Large intestine (tissue), 3 donors: ENCODE data around the gene TGM3. TPM values are rescaled to one million over a fixed set of nuclear protein-coding genes. Genes with fewer than 3 reads are reported as not detected.
A peak's percentile ranks its signal among the peaks of the same experiment; 100 is the strongest.

Experiments used
- DNase-seq, 2 donors: peaks; one replicate each; pipeline versions ENCODE4 v3.0.0 to v3.0.0-alpha.2; 2013
- H3K27ac ChIP-seq: one replicate; pipeline ENCODE4 v1.5.1; 2013; ENCODE audit warnings: low read length
- H3K27me3 ChIP-seq: 2 replicates; pipeline ENCODE4 v1.6.1; 2013; ENCODE audit warnings: low read length; ENCODE audit not compliant: control insufficient read depth, insufficient read depth
- H3K36me3 ChIP-seq: 2 replicates; pipeline ENCODE4 v1.6.1; 2013; ENCODE audit warnings: low read length; ENCODE audit not compliant: control insufficient read depth, insufficient read depth
- H3K4me1 ChIP-seq: one replicate; pipeline ENCODE4 v1.6.1; 2013; ENCODE audit warnings: low read length; ENCODE audit not compliant: control insufficient read depth, insufficient read depth
- H3K4me3 ChIP-seq: one replicate; pipeline ENCODE4 v1.5.1; 2013; ENCODE audit warnings: low read length
- H3K9me3 ChIP-seq: one replicate; pipeline ENCODE4 v1.6.1; 2013; ENCODE audit warnings: mild to moderate bottlenecking, low read depth, low read length, moderate library complexity; ENCODE audit not compliant: control insufficient read depth
- WGBS: methylation state at CpG from one replicate; pipeline ENCODE4 v1.1.5; 2013; ENCODE audit warnings: low lambda C conversion rate; ENCODE audit not compliant: insufficient coverage; 5-methylcytosine and 5-hydroxymethylcytosine counted together
- polyA plus RNA-seq: library from polyadenylated mRNA; unstranded; fragments of 120-200 nt; gene quantifications from one replicate; pipeline ENCODE4 v1.2.1, GENCODE V29; 2013

TGM3 gene
- polyA plus RNA-seq, 1 donor = 0.25 TPM

DNA sequence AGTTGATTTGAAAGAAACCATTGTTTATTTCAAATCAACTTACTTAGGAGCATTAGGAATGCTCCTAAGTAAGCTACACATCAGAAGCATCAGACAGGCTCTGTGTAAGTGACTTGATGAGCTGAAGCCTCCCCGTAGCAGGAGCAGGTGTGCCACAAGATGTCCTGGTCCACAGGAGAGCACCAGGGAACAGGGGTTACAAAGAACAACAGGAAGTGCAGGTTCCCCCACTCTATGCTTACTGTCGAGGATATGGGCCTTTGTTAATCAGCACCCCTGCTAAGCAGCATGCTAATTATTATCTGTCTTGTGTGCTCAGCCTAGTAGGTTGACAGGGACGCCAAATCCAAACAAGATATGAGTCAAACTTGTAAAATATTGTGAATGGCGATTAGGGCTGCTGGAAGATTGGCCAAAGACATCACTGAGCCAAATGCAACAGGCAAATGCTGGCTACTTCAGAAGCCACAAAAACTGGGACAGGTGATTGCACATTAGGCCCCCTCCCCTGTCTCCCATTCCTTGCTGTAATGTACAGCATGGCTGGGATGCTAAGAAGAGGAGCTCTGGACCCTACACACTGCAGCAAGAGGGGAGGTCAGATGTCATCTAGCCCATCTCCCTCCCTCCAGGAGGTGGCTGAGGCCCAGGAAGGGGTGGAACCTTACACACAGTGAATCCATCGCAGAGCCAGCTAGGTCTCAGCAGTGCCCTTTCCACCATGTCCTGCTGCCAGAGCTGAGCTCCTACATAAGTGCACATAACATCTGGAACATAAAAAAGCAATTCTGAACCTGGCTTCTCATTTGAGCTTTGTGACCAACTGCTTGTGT is 939 bp downstream of the TGM3 start:
- no peaks in the 10 kb centered on the region for H3K27me3 ChIP-seq
- DNase-seq = no peak
- WGBS = 41% methylated on average over 2 of the region's 5 CpGs
- H3K9me3 ChIP-seq = no peaks in the 10 kb centered on the region
- no peaks in the 10 kb centered on the region for H3K36me3 ChIP-seq
- H3K27ac ChIP-seq = no peak overlapping the region
- H3K4me3 ChIP-seq = no peak overlapping the region
- peaks cover 20% of the 10 kb centered on the region for H3K4me1 ChIP-seq

DNA sequence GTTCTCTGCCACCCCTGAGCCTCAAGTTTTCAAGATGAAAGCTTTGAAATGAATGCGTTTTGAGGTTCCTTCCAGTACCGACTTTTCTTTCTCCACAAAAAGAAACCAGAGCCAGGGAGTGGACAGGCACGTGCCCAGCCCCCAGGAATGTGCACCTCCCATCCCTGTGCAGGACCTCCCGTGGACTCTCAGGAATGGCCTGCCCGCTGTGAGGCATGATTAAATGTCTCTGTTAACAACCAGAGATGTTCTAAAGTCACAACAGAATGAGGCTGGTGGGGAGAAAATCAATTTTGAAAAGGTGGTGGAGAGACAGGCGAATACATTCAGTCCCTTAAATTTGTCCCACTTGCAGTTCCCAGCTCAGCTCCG is 1.5 kb downstream of the TGM3 start:
- peaks cover 24% of the 10 kb centered on the region for H3K4me1 ChIP-seq

DNA sequence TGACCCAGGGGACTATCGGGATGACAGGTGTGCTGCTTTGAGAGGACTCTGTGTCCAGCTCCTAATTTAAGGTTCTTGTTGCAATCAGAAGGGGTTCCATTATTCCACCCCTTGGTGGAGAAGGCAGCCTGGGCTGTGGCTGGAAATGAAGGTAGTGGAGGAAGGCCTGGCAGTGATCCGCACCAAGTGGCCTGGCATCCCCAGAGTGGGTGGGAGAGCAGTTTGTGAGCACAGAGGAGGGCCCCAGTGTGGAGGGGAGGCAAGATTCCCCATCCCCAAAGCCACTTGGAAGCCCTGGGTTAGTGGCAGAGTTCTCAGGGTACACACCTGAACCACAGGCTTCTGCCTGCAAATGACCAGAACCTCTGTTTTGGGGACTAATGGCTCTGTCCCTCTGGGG is 2.3 kb downstream of the TGM3 start:
- Histone ChIP-seq H3K9me3 (no peaks in the 10 kb centered on the region), H3K4me3 (no peak overlapping the region), H3K27me3 (no peaks in the 10 kb centered on the region), H3K27ac (no peak overlapping the region), H3K4me1 (peaks cover 24% of the 10 kb centered on the region), H3K36me3 (no peaks in the 10 kb centered on the region)
- DNase-seq = no peak
- WGBS = no CpG with 5 or more reads among the region's 2 CpGs

More for the DNA sequence above, 1.5 kb downstream of the TGM3 start:
- Histone ChIP-seq H3K9me3 (no peaks in the 10 kb centered on the region), H3K4me3 (no peak overlapping the region), H3K27me3 (no peaks in the 10 kb centered on the region), H3K36me3 (no peaks in the 10 kb centered on the region), H3K27ac (no peak overlapping the region)
- no peak for DNase-seq
- WGBS = no CpG with 5 or more reads among the region's 7 CpGs

DNA sequence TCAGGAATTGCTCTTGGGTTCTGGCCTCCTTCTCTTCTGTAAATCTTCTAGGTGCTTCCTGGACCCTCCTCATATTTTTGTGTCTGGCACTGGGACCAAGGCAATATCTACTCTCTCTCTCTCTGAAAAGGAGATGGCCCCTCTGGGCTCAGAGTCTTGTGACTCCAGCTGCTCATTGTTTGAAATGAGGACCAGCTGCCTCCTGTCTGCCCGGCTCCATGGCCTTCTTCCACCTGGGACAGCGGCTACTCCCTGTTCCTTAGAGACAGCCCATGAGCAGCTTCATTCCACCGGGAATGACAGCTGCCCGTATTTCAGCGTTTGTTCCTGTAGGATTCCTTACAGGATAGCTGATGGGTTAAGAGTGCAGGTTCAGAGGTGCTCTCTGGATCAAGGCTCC is 2.9 kb downstream of the TGM3 start:
- Histone ChIP-seq H3K4me1 (peaks cover 27% of the 10 kb centered on the region), H3K36me3 (no peaks in the 10 kb centered on the region), H3K9me3 (no peaks in the 10 kb centered on the region), H3K27me3 (no peaks in the 10 kb centered on the region), H3K4me3 (no peak overlapping the region), H3K27ac (no peak overlapping the region)
- no peak for DNase-seq
- WGBS = no CpG with 5 or more reads among the region's 5 CpGs

DNA sequence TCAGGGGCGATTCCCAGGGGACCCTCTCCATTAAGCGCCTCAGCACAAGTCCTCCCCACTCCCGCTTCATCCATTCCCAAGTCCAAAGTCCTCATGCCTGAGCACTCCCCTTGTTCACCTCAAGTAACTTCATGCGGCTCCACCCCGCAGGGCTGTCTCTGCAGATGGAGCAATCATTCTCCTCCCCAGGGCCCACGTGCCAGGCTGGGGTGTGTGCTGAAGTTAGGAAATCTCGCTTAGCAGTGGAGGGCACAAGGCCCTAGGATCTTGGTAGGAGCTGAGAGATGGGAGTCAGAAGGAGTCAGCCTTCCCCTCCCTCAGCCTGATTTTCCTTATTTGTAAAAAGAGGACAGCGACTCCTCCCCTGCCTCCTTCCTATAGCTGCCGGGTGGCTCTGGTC is 3.5 kb downstream of the TGM3 start:
- H3K4me3 ChIP-seq = no peak overlapping the region
- H3K9me3 ChIP-seq = no peaks in the 10 kb centered on the region
- H3K4me1 ChIP-seq = peaks cover 27% of the 10 kb centered on the region
- peak; percentile 91 to 94 for DNase-seq
- peak overlapping the region; percentile 76 for H3K27ac ChIP-seq
- H3K27me3 ChIP-seq = no peaks in the 10 kb centered on the region
- no CpG with 5 or more reads among the region's 9 CpGs for WGBS
- no peaks in the 10 kb centered on the region for H3K36me3 ChIP-seq

DNA sequence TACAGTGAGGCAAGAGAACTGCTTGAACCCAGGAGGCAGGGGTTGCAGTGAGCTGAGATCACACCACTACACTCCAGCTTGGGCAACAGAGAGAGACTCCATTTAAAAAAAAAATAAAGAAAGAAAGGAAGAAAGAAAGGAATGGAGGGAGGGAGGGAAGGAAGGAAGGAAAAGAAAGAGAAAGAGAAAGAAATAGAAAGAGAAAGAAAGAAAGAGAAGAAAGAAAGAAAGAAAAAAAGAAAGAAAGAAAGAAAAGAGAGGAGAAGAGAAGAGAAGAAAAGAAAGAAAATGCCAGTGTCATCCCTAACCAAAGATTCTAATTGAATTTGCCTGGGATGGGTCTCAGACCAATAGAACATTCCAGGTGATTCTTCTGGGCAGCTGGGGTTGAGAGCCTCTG is 4.2 kb downstream of the TGM3 start:
- peak overlapping the region; percentile 76 for H3K27ac ChIP-seq
- DNase-seq = no peak
- no peaks in the 10 kb centered on the region for H3K36me3 ChIP-seq
- no peaks in the 10 kb centered on the region for H3K27me3 ChIP-seq
- H3K4me3 ChIP-seq = no peak overlapping the region
- peaks cover 27% of the 10 kb centered on the region for H3K4me1 ChIP-seq
- no peaks in the 10 kb centered on the region for H3K9me3 ChIP-seq

DNA sequence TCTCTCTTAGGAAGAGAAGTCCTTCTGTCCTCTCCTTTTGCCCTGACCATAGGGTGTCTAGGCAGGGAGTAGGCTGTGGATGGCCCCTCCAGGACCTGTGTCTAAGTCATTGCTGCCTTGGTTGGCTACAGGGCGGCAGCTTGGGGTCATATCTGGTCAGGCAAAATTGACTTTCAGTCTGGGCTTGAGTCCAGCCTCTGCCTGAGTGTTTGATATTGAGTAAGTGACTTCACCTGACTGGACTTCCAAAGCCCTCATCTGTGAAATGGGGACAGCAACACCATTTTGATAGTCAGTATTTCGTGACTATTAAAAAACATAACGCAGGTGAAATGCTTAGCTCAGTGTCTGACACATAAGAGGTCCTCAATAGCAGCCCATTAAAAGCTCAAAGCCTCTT is 4.6 kb downstream of the TGM3 start:
- WGBS = no CpG with 5 or more reads among the region's 3 CpGs
- DNase-seq = peak; percentile 24 to 50

DNA sequence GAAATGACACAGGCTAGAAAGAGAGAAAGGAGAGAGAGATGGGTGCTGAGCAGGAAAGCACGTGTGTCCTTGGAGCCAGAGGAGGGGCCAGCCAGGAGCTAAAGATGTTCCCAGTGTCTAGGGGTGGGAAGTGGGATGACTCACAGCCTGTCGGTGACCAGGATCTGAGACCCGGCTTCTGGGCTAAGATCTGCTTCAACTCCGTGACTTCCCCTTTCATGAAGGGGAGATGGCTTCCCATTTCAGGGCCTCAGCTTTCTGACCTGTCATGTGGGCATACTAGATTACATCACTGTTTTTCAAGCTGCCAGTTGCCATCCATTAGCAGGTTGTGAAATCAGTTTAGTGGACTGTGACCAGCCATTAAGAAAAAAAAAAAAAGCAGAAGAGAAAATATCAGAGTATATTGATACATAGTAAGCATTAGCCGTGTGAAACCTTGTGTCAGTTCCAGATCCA is 5.4 kb downstream of the TGM3 start:
- peaks cover 27% of the 10 kb centered on the region for H3K4me1 ChIP-seq
- no peaks in the 10 kb centered on the region for H3K27me3 ChIP-seq
- WGBS = 0% methylated on average over 1 of the region's 5 CpGs
- no peaks in the 10 kb centered on the region for H3K9me3 ChIP-seq
- H3K4me3 ChIP-seq = no peak overlapping the region
- H3K27ac ChIP-seq = peak overlapping the region; percentile 76
- H3K36me3 ChIP-seq = no peaks in the 10 kb centered on the region
- DNase-seq = peak; percentile 83 to 89

More for the DNA sequence above, 4.6 kb downstream of the TGM3 start:
- peak overlapping the region; percentile 76 for H3K27ac ChIP-seq
- H3K9me3 ChIP-seq = no peaks in the 10 kb centered on the region
- H3K27me3 ChIP-seq = no peaks in the 10 kb centered on the region
- peaks cover 27% of the 10 kb centered on the region for H3K4me1 ChIP-seq
- H3K4me3 ChIP-seq = no peak overlapping the region
- H3K36me3 ChIP-seq = no peaks in the 10 kb centered on the region

DNA sequence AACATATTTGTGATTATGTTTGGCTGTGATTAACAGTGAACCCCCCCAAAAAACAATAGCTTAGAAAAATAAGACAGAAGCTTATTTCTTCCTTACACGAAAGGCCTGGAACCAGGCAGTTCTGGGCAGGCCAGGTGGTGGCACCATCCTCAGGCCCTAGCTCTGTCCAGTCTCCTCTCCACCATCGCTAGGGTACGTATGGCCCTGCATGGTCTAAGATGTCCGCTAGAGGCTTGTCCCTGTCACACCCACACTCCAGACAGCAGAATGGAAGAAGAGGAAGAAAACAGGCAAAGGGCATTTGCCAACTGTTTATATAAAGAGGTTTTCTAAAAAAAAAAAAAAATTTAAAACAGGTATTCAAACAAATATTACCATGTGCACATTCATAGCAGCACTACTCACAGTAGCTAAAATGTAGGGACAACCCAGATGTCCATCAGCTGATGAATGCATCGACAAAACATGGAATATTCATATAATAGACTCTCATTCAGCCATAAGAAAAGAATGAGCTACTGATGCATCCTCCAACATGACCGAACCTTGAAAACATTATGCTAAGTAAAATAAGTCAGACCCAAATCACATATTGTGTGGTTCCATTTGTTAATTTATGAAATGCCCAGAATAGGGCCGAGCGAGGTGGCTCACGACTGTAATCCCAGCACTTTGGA is 6.7 kb downstream of the TGM3 start:
- H3K27ac ChIP-seq = no peak overlapping the region
- no peaks in the 10 kb centered on the region for H3K9me3 ChIP-seq
- H3K4me3 ChIP-seq = no peak overlapping the region
- H3K36me3 ChIP-seq = no peaks in the 10 kb centered on the region
- no peaks in the 10 kb centered on the region for H3K27me3 ChIP-seq
- peaks cover 27% of the 10 kb centered on the region for H3K4me1 ChIP-seq
- no peak for DNase-seq
- 33% methylated on average over 3 of the region's 9 CpGs for WGBS

DNA sequence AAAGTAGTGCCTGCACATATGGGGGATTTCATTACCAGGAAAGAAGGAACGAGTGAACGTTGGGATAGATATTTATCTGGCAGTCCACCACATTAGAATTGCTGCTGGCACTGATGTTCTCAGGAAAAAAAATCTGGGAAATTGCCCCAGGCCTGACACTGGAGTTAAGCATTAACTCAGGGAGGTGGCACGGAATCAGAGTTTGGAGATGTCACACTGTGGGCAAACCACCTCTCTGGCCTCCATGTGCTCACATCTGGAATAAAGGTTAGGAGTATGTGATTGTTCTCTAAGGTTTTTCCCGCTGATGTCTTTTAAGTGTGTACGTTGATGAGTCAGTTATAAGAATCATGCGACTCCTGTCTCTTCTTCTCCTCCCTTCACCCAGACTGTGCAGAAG is 7.9 kb downstream of the TGM3 start:
- peaks cover 26% of the 10 kb centered on the region for H3K4me1 ChIP-seq
- H3K9me3 ChIP-seq = no peaks in the 10 kb centered on the region
- DNase-seq = no peak
- no peak overlapping the region for H3K27ac ChIP-seq
- no peaks in the 10 kb centered on the region for H3K36me3 ChIP-seq
- no CpG with 5 or more reads among the region's 6 CpGs for WGBS
- no peaks in the 10 kb centered on the region for H3K27me3 ChIP-seq
- H3K4me3 ChIP-seq = no peak overlapping the region
